GM23338 (cell line): ENCODE data around the gene STK39. TPM values are rescaled to one million over a fixed set of nuclear protein-coding genes. Genes with fewer than 3 reads are reported as not detected.

Experiments
- polyA plus RNA-seq: library from polyadenylated mRNA; unstranded; fragments of >200 nt; fragmentation: Nextera tagmentation; extraction: Ambion mirVana; gene quantifications from 2 replicates; pipeline ENCODE4 v1.2.1, GENCODE V29; 2016
- small RNA-seq: library from RNA; depleted of rRNA; stranded (forward); fragments of <200 nt; gene quantifications from one replicate; pipeline ENCODE3, GENCODE V24; 2014; ENCODE audit warnings: low replicate concordance
- total RNA-seq: library from RNA; depleted of rRNA; stranded (reverse); fragments of >200 nt; shearing (Covaris generic); gene quantifications from 2 replicates; pipeline ENCODE4 v1.2.3, GENCODE V29; 2014; rRNA removed

STK39 gene
- total and polyA plus RNA-seq, 2 experiments from 2014 or later: 9.5 to 16.9 TPM

Small RNAs within 50 kb of the gene (small RNA-seq; reads per million reads assigned to genes)
- 1.5 reads per million, percentile 75 among the genes with 10 or more reads in this experiment for gene AC067940.1

Other genes starting within 250 kb of the STK39 start
- gene CERS6, start 208.7 kb upstream of the STK39 start, total RNA-seq: 33.5 and 35.0 TPM in 2 replicates
- 6.9 and 7.4 TPM in 2 replicates for gene CERS6, start 208.7 kb upstream of the STK39 start, polyA plus RNA-seq